ENCODE data around the gene HTRA1.

Gene HTRA1

GRCh38 chr10:122525788-122526187, 64.4 kb downstream of the HTRA1 start:
- Histone ChIP-seq H3K27ac (ENCODE audit: low read depth, low read length) (no peak overlapping the region), H3K4me3 (ENCODE audit: low read depth in 1 of 5, low read length in 5 of 5) (no peak overlapping the region), H3K4me1 (ENCODE audit: control insufficient read depth in 5 of 5, insufficient read depth in 5 of 5, low read length in 5 of 5) (peaks cover 0 to 18% (median 7%) of the 10 kb centered on the region in 5 donors), H3K9me3 (ENCODE audit: control insufficient read depth in 5 of 5, low read length in 5 of 5) (no peaks in the 10 kb centered on the region), H3K36me3 (ENCODE audit: control insufficient read depth in 5 of 5, insufficient read depth in 5 of 5, low read length in 5 of 5) (no peaks in the 10 kb centered on the region), H3K9ac (ENCODE audit: low read length in 5 of 5) (no peak overlapping the region), H3K27me3 (ENCODE audit: control insufficient read depth in 5 of 5, insufficient read depth in 4 of 5, low read length in 5 of 5) (peaks cover 0 to 4% (median 0%) of the 10 kb centered on the region in 5 donors)

GRCh38 chr10:122526892-122527291, 65.5 kb downstream of the HTRA1 start:
- Histone ChIP-seq H3K4me3 (ENCODE audit: low read depth in 1 of 5, low read length in 5 of 5) (no peak overlapping the region), H3K36me3 (ENCODE audit: control insufficient read depth in 5 of 5, insufficient read depth in 5 of 5, low read length in 5 of 5) (no peaks in the 10 kb centered on the region), H3K9me3 (ENCODE audit: control insufficient read depth in 5 of 5, low read length in 5 of 5) (no peaks in the 10 kb centered on the region), H3K27me3 (ENCODE audit: control insufficient read depth in 5 of 5, insufficient read depth in 4 of 5, low read length in 5 of 5) (peaks cover 0 to 4% (median 0%) of the 10 kb centered on the region in 5 donors), H3K9ac (ENCODE audit: low read length in 5 of 5) (no peak overlapping the region), H3K4me1 (ENCODE audit: control insufficient read depth in 5 of 5, insufficient read depth in 5 of 5, low read length in 5 of 5) (peaks cover 0 to 18% (median 7%) of the 10 kb centered on the region in 5 donors), H3K27ac (ENCODE audit: low read depth, low read length) (no peak overlapping the region)

GRCh38 chr10:122530177-122530576, 68.8 kb downstream of the HTRA1 start:
- no peak overlapping the region for H3K27ac ChIP-seq (ENCODE audit: low read depth, low read length)

GRCh38 chr10:122531261-122531660, 69.9 kb downstream of the HTRA1 start:
- Histone ChIP-seq H3K9me3 (ENCODE audit: control insufficient read depth in 5 of 5, low read length in 5 of 5) (no peaks in the 10 kb centered on the region), H3K9ac (ENCODE audit: low read length in 5 of 5) (no peak overlapping the region), H3K4me1 (ENCODE audit: control insufficient read depth in 5 of 5, insufficient read depth in 5 of 5, low read length in 5 of 5) (peaks cover 0 to 13% (median 7%) of the 10 kb centered on the region in 5 donors), H3K27ac (ENCODE audit: low read depth, low read length) (no peak overlapping the region), H3K4me3 (ENCODE audit: low read depth in 1 of 5, low read length in 5 of 5) (no peak overlapping the region), H3K36me3 (ENCODE audit: control insufficient read depth in 5 of 5, insufficient read depth in 5 of 5, low read length in 5 of 5) (no peaks in the 10 kb centered on the region), H3K27me3 (ENCODE audit: control insufficient read depth in 5 of 5, insufficient read depth in 4 of 5, low read length in 5 of 5) (no peaks in the 10 kb centered on the region)

More at GRCh38 chr10:122530177-122530576, 68.8 kb downstream of the HTRA1 start:
- no peaks in the 10 kb centered on the region for H3K36me3 ChIP-seq (ENCODE audit: control insufficient read depth in 5 of 5, insufficient read depth in 5 of 5, low read length in 5 of 5)
- peaks cover 0 to 15% (median 7%) of the 10 kb centered on the region in 5 donors for H3K4me1 ChIP-seq (ENCODE audit: control insufficient read depth in 5 of 5, insufficient read depth in 5 of 5, low read length in 5 of 5)
- H3K9ac ChIP-seq (ENCODE audit: low read length in 5 of 5), result no peak overlapping the region
- H3K27me3 ChIP-seq (ENCODE audit: control insufficient read depth in 5 of 5, insufficient read depth in 4 of 5, low read length in 5 of 5), result peaks cover 0 to 4% (median 0%) of the 10 kb centered on the region in 5 donors
- no peak overlapping the region for H3K4me3 ChIP-seq (ENCODE audit: low read depth in 1 of 5, low read length in 5 of 5)
- no peaks in the 10 kb centered on the region for H3K9me3 ChIP-seq (ENCODE audit: control insufficient read depth in 5 of 5, low read length in 5 of 5)

- H3K9me3 ChIP-seq (ENCODE audit: control insufficient read depth in 5 of 5, low read length in 5 of 5), result no peaks in the 10 kb centered on the region
- H3K4me1 ChIP-seq (ENCODE audit: control insufficient read depth in 5 of 5, insufficient read depth in 5 of 5, low read length in 5 of 5), result peaks cover 0 to 13% (median 7%) of the 10 kb centered on the region in 5 donors
- no peak overlapping the region for H3K27ac ChIP-seq (ENCODE audit: low read depth, low read length)
- no peak overlapping the region for H3K9ac ChIP-seq (ENCODE audit: low read length in 5 of 5)
- no peaks in the 10 kb centered on the region for H3K27me3 ChIP-seq (ENCODE audit: control insufficient read depth in 5 of 5, insufficient read depth in 4 of 5, low read length in 5 of 5)
- H3K36me3 ChIP-seq (ENCODE audit: control insufficient read depth in 5 of 5, insufficient read depth in 5 of 5, low read length in 5 of 5), result no peaks in the 10 kb centered on the region
- H3K4me3 ChIP-seq (ENCODE audit: low read depth in 1 of 5, low read length in 5 of 5), result no peak overlapping the region
Observed at GRCh38 chr10:122531939-122532338, 70.6 kb downstream of the HTRA1 start.

GRCh38 chr10:122532601-122533296, 71.4 kb downstream of the HTRA1 start:
- Histone ChIP-seq H3K4me1 (ENCODE audit: control insufficient read depth in 5 of 5, insufficient read depth in 5 of 5, low read length in 5 of 5) (peaks cover 0 to 13% (median 7%) of the 10 kb centered on the region in 5 donors), H3K36me3 (ENCODE audit: control insufficient read depth in 5 of 5, insufficient read depth in 5 of 5, low read length in 5 of 5) (no peaks in the 10 kb centered on the region), H3K27me3 (ENCODE audit: control insufficient read depth in 5 of 5, insufficient read depth in 4 of 5, low read length in 5 of 5) (no peaks in the 10 kb centered on the region), H3K9ac (ENCODE audit: low read length in 5 of 5) (no peak overlapping the region), H3K9me3 (ENCODE audit: control insufficient read depth in 5 of 5, low read length in 5 of 5) (no peaks in the 10 kb centered on the region), H3K4me3 (ENCODE audit: low read depth in 1 of 5, low read length in 5 of 5) (no peak overlapping the region), H3K27ac (ENCODE audit: low read depth, low read length) (no peak overlapping the region)

- no peaks in the 10 kb centered on the region for H3K36me3 ChIP-seq (ENCODE audit: control insufficient read depth in 5 of 5, insufficient read depth in 5 of 5, low read length in 5 of 5)
- H3K9ac ChIP-seq (ENCODE audit: low read length in 5 of 5), result no peak overlapping the region
- no peaks in the 10 kb centered on the region for H3K9me3 ChIP-seq (ENCODE audit: control insufficient read depth in 5 of 5, low read length in 5 of 5)
- H3K27ac ChIP-seq (ENCODE audit: low read depth, low read length), result no peak overlapping the region
- no peaks in the 10 kb centered on the region for H3K27me3 ChIP-seq (ENCODE audit: control insufficient read depth in 5 of 5, insufficient read depth in 4 of 5, low read length in 5 of 5)
- H3K4me1 ChIP-seq (ENCODE audit: control insufficient read depth in 5 of 5, insufficient read depth in 5 of 5, low read length in 5 of 5), result peaks cover 0 to 11% (median 9%) of the 10 kb centered on the region in 5 donors
- no peak overlapping the region for H3K4me3 ChIP-seq (ENCODE audit: low read depth in 1 of 5, low read length in 5 of 5)
Observed at GRCh38 chr10:122537545-122537944, 76.2 kb downstream of the HTRA1 start.

GRCh38 chr10:122541541-122542002, 80.2 kb downstream of the HTRA1 start:
- no peak overlapping the region for H3K4me3 ChIP-seq (ENCODE audit: low read depth in 1 of 5, low read length in 5 of 5)
- H3K9ac ChIP-seq (ENCODE audit: low read length in 5 of 5), result no peak overlapping the region
- H3K36me3 ChIP-seq (ENCODE audit: control insufficient read depth in 5 of 5, insufficient read depth in 5 of 5, low read length in 5 of 5), result no peaks in the 10 kb centered on the region
- H3K27me3 ChIP-seq (ENCODE audit: control insufficient read depth in 5 of 5, insufficient read depth in 4 of 5, low read length in 5 of 5), result no peaks in the 10 kb centered on the region
- H3K9me3 ChIP-seq (ENCODE audit: control insufficient read depth in 5 of 5, low read length in 5 of 5), result no peaks in the 10 kb centered on the region
- peaks cover 0 to 11% (median 9%) of the 10 kb centered on the region in 5 donors for H3K4me1 ChIP-seq (ENCODE audit: control insufficient read depth in 5 of 5, insufficient read depth in 5 of 5, low read length in 5 of 5)
- H3K27ac ChIP-seq (ENCODE audit: low read depth, low read length), result no peak overlapping the region

- Histone ChIP-seq H3K27me3 (ENCODE audit: control insufficient read depth in 5 of 5, insufficient read depth in 4 of 5, low read length in 5 of 5) (no peaks in the 10 kb centered on the region), H3K27ac (ENCODE audit: low read depth, low read length) (no peak overlapping the region), H3K36me3 (ENCODE audit: control insufficient read depth in 5 of 5, insufficient read depth in 5 of 5, low read length in 5 of 5) (no peaks in the 10 kb centered on the region), H3K4me1 (ENCODE audit: control insufficient read depth in 5 of 5, insufficient read depth in 5 of 5, low read length in 5 of 5) (peaks cover 0 to 11% (median 9%) of the 10 kb centered on the region in 5 donors), H3K9ac (ENCODE audit: low read length in 5 of 5) (no peak overlapping the region), H3K4me3 (ENCODE audit: low read depth in 1 of 5, low read length in 5 of 5) (no peak overlapping the region), H3K9me3 (ENCODE audit: control insufficient read depth in 5 of 5, low read length in 5 of 5) (no peaks in the 10 kb centered on the region)
Observed at GRCh38 chr10:122543676-122544445, 82.5 kb downstream of the HTRA1 start.

GRCh38 chr10:122544493-122544892, 83.1 kb downstream of the HTRA1 start:
- no peak overlapping the region for H3K4me3 ChIP-seq (ENCODE audit: low read depth in 1 of 5, low read length in 5 of 5)
- no peaks in the 10 kb centered on the region for H3K27me3 ChIP-seq (ENCODE audit: control insufficient read depth in 5 of 5, insufficient read depth in 4 of 5, low read length in 5 of 5)
- peaks cover 0 to 11% (median 9%) of the 10 kb centered on the region in 5 donors for H3K4me1 ChIP-seq (ENCODE audit: control insufficient read depth in 5 of 5, insufficient read depth in 5 of 5, low read length in 5 of 5)
- no peak overlapping the region for H3K9ac ChIP-seq (ENCODE audit: low read length in 5 of 5)
- H3K27ac ChIP-seq (ENCODE audit: low read depth, low read length), result no peak overlapping the region
- no peaks in the 10 kb centered on the region for H3K9me3 ChIP-seq (ENCODE audit: control insufficient read depth in 5 of 5, low read length in 5 of 5)
- H3K36me3 ChIP-seq (ENCODE audit: control insufficient read depth in 5 of 5, insufficient read depth in 5 of 5, low read length in 5 of 5), result no peaks in the 10 kb centered on the region

Data from subcutaneous abdominal adipose tissue (tissue), 5 donors.